Measurements from ENCODE around the gene TCF7L1.

The TCF7L1 gene

DNA sequence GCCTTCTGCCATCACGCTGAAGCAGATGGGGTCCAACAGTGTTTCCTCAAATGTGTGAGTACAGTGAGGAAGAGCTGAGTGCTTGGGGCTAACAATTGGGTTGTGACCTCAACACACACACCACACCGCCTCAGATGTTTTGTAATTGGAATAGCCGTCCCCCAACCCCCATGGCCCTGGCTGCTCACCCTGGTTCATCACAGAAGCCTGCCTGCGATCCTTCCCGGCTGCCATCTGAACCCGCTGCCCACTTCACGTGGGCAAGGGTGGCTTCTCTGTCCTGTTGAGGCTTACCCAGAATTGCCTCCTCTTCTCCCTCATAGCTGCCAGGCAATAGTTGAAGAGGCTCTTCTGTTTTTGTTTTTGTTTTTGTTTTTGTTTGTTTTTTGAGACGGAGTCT lies 150.4 kb downstream of the TCF7L1 start:
- no peak for DNase-seq (ENCODE audit: low spot score)
- TF ChIP-seq, protein P1, sequence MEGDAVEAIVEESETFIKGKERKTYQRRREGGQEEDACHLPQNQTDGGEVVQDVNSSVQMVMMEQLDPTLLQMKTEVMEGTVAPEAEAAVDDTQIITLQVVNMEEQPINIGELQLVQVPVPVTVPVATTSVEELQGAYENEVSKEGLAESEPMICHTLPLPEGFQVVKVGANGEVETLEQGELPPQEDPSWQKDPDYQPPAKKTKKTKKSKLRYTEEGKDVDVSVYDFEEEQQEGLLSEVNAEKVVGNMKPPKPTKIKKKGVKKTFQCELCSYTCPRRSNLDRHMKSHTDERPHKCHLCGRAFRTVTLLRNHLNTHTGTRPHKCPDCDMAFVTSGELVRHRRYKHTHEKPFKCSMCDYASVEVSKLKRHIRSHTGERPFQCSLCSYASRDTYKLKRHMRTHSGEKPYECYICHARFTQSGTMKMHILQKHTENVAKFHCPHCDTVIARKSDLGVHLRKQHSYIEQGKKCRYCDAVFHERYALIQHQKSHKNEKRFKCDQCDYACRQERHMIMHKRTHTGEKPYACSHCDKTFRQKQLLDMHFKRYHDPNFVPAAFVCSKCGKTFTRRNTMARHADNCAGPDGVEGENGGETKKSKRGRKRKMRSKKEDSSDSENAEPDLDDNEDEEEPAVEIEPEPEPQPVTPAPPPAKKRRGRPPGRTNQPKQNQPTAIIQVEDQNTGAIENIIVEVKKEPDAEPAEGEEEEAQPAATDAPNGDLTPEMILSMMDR (IDR thresholded peaks at IDR 0.05; ENCODE audit: extremely low read depth, insufficient read depth, missing control alignments), result no peak
- in situ Hi-C loops (cut with MboI; ENCODE audit: low pct_unique_long_range_greater_than_20kb, low sequenced_read_pairs, unreplicated experiment), result loop anchor here (25.0 kb wide), 3 partner anchors 221 to 796 kb away; partner anchors contain the start of gene TMSB10

DNA sequence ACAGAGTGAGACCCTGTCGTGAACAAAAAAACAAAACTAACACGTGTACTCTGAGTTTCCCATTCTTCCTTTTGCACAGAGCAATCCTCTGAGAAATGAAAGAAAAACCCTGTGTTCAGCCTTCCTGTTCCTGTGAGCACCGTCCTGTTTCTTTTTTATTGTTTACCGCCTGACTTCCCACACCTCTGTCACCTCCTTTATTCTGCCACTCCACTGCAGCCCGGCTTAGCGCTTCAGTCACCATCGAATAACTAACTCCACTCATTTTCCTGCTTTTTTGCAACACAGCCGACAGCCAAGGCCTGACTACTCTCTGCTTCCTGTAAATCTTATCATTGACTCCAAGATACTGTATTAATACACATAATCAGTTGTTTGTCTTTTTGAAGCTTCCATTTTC lies 153.7 kb downstream of the TCF7L1 start:
- TF ChIP-seq, protein P1 (IDR thresholded peaks at IDR 0.05; ENCODE audit: extremely low read depth, insufficient read depth, missing control alignments), result no peak
- in situ Hi-C loops (cut with MboI; ENCODE audit: low pct_unique_long_range_greater_than_20kb, low sequenced_read_pairs, unreplicated experiment), result loop anchor here (25.0 kb wide), 3 partner anchors 225 to 800 kb away; partner anchors contain the start of gene TMSB10
- DNase-seq (ENCODE audit: low spot score), result no peak

DNA sequence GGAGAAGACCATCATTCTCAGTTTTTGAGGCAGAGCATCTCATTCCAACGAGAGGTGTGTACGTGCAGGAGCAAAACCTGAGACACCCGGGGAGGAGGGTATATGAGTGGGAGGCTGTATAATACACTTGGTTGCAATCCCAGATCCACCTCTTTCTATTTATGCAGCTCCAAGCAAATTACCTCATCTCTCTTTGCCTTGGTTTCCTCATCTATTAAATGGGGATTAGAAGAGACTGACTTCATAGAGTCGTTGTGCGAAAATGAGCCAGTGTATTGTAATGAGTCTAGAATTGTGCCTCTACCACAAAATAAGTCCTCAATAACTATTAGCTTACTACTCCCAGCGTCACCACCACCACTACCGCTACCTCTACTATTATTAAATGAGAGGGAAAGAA lies 154.5 kb downstream of the TCF7L1 start:
- in situ Hi-C loops (cut with MboI; ENCODE audit: low pct_unique_long_range_greater_than_20kb, low sequenced_read_pairs, unreplicated experiment), result loop anchor here (25.0 kb wide), 3 partner anchors 225 to 800 kb away; partner anchors contain the start of gene TMSB10
- TF ChIP-seq, protein P1 (IDR thresholded peaks at IDR 0.05; ENCODE audit: extremely low read depth, insufficient read depth, missing control alignments), result no peak
- no peak for DNase-seq (ENCODE audit: low spot score)

DNA sequence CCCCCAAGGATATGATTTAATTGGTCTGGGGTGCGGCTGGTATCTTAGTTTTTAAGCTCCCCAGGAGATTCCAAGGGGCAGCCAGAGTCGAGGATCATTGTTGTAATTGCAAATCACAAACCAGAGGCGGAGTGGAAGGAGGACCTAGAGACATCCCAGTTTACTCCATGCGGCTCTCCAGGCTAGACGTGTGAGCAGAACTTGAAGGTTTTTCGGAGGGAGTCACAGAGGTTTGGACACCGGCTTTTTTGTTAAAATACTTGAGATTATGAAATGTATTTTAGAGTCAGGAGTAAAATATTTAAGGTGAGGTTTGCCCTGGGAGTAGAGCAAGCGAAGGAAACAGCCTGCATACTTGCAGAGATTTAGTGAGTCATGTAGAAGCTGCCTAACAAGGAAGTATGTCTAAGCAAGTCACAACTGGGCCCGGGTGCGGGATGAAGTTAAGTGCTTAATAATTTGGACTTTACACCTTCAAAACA lies 155.1 kb downstream of the TCF7L1 start:
- no peak for DNase-seq (ENCODE audit: low spot score)
- TF ChIP-seq, protein P1 (IDR thresholded peaks at IDR 0.05; ENCODE audit: extremely low read depth, insufficient read depth, missing control alignments), result no peak
- in situ Hi-C loops (cut with MboI; ENCODE audit: low pct_unique_long_range_greater_than_20kb, low sequenced_read_pairs, unreplicated experiment), result loop anchor here (25.0 kb wide), 3 partner anchors 226 to 801 kb away; partner anchors contain the start of gene TMSB10

DNA sequence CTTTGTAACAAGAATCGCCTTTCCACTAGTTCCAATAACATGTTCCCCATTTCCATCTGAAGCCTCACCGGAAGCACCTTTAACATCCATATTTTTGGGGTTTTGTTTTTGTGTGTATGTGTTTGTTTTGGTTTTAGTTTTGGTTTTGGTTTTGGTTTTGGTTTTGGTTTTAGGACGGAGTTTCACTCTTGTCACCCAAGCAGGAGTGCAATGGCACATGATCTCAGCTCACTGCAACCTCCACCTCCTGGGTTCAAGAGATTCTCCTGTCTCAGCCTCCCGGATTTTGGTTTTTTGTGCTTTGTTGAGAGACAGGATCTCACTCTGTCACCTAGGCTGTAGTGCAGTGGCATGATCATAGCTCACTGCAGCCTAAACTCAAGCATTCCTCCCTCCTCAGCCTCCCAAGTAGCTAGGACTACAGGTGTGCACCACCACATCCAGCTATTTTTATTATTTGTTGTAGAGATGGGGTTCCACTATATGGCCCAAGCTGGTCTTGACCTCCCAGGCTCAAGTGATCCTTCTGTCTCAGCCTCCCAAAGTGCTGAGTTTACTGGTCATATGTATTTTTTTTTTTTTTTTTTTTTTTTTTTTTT lies 158.3 kb downstream of the TCF7L1 start:
- in situ Hi-C loops (cut with MboI; ENCODE audit: low pct_unique_long_range_greater_than_20kb, low sequenced_read_pairs, unreplicated experiment), result loop anchor here (25.0 kb wide), 3 partner anchors 229 to 804 kb away; partner anchors contain the start of gene TMSB10
- no peak for DNase-seq (ENCODE audit: low spot score)
- TF ChIP-seq, protein P1 (IDR thresholded peaks at IDR 0.05; ENCODE audit: extremely low read depth, insufficient read depth, missing control alignments), result no peak

DNA sequence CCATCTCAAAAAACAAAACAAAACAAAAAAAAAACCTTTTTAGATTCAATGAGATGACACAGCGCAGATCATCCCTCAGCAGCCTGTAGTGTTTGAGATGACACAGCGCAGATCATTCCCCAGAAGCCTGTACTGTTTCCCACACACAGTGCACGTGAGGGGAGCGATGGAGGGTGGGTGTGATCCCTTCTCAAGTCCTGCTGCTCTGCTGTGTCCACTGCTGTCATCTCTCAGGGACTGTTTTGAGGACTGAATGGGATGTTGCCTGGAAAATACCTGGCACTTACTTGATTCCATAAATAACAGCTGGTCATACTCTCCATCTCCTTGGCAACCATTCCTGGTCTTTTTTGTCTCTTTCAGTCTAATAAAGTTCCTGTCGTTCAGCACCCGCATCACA lies 168.9 kb downstream of the TCF7L1 start:
- DNase-seq (ENCODE audit: low spot score), result no peak
- TF ChIP-seq, protein P1 (IDR thresholded peaks at IDR 0.05; ENCODE audit: extremely low read depth, insufficient read depth, missing control alignments), result no peak
- in situ Hi-C loops (cut with MboI; ENCODE audit: low pct_unique_long_range_greater_than_20kb, low sequenced_read_pairs, unreplicated experiment), result no loop called here
